HG03378 (cell line): ENCODE measurements around the gene ALPI.

Experiments used
- ATAC-seq: cut with Tn5 transposase; IDR thresholded peaks from one replicate; pipeline ENCODE4 v1.9.1; 2021; ENCODE audit warnings: mild to moderate bottlenecking, moderate library complexity; ENCODE audit not compliant: unreplicated experiment

The ALPI gene

DNA sequence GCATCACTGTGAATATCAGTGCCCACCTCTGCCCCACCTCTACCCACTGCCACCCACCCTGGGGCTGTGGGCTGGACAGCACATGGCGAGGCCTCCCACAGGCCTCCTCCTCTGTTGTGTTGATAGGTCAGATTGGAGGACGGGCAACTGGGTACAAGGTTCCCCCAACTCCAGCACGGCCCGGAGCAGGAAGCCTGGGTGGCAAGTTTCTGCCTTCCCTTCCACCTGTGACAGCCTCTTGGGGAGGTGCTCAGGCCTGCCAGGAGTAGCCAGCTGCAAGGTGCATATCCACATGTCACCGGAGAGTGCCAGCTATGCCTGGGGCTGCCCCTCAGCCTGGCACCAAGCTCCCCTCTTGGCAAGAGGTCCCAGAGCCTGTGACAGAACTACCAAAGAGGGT lies 38.6 kb downstream of the ALPI start:
- ATAC-seq: no peak

DNA sequence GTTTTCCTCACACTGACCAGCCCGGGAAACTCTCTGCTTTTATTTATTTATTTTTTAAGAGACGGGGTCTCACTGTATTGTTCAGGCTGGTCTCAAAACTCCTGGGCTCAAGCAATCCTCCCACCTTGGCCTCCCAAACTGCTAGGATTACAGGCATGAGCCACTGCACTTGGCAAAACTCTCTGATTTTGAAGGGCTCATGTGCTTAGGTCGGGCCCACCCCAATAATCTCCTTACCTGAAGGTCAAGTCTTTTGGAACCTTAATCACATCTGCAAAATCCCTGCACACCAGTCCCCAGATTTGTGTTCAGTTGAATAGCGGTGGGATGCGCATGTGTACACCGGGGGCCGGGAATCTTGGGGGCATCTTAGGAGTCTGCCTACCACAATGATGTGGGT lies 39.3 kb downstream of the ALPI start:
- no peak for ATAC-seq

DNA sequence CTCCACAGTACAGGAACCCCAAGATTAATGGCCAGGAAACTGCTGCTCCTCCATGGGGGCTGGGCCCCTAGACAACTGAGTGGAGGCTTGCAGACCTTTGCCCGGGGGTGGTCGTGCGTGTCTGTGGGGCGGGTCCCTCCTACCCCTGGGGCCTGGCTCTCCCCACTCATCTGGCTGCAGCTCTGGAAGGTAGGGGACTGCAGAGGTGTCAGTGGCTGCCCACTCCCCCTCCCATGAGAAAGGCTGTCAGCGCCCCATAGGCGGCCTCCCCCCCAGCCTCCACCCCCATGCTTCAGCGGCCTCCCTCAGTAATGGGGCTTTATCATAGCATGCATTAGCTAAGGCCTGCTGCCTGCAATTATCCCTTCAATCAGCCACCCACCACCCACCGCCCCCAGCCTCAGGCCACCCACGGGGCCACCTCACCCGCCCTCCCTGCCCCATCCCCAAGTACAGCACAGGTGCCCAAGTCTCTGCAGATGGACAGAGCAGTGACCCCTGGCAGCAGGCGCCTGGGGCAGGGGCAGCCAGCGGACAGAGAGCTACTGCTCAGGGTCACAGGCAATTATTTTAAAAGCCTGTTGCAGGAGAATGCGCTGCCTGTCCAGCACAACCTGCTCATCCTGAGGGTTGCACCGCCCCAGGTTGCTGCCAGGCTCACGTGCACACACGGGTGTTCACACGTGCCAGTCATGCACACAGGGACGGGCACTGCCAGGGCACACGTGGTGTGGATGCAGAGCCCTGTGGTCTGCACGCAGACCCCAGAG lies 40.7 kb downstream of the ALPI start:
- no peak for ATAC-seq

DNA sequence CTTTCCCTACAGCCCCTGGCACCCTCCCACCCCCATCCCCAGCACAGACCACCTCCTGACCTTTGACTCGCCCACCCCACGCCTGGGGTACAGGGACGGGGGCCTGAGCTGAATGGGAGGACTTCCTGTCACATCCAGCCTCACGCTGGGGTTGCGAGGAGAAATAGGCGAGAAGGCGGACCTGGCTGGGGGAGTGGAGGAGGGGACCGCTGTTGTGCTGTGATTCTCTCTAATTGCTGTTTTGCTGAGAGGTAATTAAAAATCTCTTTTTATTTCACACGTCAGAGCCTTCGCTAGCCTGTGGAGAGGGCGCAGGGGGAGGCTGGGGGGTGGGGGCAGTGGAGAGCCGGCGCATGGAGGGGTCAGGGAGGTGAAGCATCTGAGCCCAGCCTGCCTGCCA lies 41.4 kb downstream of the ALPI start:
- no peak for ATAC-seq

DNA sequence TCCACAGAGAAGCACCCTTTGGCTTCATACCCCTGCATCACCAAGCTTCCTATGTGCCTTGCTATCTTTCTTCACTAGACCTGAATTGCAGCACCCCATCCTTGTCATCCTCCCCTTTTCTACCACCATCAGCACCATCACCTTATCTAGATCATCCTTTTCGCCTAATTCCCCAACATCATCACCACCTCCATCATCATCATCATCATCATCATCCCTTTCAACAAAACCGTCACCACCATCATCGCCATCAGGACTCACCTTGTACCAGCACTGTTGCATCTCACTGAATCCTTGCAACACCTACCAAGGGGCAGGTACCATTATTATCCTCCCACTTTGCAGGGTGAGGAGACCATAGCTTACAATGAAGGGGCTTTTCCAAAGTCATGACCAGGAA lies 42.5 kb downstream of the ALPI start:
- no peak for ATAC-seq

DNA sequence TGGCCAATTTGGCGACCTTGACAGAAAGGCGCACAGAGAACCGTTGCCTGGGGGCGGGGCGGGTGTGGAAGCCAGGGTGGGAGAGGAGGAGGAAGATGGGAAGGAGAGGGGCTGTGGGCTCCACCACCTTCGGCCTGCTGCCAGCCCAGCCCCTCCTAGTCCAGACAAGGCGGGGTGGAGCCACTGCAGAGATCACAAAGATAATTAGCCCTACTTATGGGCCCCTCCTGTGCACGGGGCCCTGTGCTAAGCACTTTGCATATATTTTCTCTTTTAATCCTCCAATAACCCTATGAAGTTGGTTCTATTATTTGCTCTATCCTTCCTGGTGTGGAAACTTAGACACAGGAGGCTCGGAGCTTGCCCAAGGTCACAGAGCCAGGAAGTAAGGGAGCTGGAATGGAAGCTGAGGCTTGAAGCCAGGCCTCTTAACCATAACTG lies 45.4 kb downstream of the ALPI start:
- ATAC-seq: no peak

DNA sequence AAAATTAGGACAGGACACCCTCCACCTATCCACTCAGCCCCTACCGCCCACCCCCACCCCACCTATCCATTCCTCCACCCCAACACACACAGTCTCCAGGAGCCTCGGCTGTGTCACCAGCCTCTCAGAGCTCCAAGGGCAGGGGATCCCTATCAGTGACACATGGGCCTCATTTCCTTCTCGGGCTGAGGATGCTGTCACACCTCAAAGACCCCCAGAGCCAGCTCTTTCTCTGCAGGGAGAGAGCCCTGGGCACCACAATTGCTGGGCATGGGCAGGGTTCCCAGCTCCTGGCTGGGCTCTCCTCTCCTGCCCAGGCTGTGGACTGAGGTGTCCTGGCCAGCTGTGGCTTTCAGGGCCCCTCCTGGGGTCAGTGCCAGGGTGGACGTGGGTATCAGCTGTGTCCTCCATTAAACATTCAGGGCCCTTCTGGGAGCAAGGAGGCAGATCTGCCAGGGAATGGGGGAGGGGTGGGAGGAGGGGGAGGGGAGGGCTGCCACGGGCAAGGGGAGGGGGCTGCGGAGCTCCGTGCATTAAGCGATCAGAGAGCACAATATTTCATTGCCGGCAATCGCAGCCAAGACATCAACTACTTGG lies 45.9 kb downstream of the ALPI start:
- ATAC-seq: no peak

DNA sequence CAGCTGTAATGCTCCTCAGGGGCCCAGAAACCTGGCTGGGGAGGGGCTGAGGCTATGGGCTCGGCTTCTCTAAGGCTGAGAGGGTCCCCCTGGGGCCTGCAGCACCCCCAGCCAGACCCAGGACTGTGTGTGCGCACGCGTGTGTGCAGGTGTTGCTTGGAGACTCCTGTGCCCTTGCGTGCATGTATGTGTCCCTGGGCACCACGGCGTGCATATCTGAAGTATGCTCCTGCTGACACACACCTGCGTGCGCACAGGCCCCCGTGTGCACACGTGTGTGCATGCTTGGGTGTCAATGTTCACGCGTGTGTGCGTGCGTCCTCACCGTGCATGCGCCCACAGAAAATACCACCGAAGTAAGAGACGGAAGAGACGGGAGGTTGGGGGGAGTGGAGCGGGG lies 46.6 kb downstream of the ALPI start:
- ATAC-seq: no peak

DNA sequence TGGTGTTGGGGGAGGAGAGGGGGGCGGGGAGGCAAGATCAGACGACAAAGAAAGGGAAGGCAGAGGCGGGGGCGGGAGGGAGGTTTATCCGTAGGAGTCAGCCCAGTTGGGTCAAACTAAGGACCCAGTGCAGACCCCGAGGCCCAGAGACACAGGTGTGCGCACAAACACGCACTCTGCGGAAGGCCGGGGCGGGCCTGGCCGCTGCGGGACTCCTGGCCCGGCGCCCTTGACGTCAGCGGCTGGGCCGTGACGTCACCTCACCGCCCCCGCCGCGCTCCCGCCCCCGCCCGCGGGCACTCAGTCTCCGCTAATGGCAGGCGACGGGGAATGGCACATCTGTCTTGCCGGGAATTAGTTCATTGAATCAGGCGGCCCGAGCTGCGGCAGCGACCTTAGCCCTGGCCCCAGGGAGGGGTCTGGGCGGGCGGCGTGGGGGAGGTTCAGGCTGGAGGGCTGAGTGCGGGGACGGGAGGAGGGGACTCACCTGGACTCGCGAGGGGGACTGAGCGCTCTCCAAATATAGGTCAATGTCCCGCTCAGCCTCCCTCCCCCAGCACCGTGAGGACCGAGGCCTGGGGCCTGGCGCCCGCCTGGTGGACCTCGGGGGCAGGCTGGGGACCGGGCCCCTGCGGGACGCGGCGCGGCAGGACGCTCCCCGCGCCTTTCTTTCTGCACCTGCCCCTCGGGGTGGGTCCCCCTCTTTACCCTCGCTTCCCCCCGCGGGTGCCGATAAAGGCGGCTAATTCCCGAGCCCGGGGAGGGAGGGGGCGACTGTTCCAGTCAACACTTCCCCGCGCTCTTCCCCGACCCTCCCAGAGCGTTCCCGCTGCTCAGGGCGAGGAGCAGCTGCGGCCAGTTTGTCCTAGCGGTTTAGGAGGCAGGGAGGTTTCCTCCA lies 47.2 kb downstream of the ALPI start:
- no peak for ATAC-seq

DNA sequence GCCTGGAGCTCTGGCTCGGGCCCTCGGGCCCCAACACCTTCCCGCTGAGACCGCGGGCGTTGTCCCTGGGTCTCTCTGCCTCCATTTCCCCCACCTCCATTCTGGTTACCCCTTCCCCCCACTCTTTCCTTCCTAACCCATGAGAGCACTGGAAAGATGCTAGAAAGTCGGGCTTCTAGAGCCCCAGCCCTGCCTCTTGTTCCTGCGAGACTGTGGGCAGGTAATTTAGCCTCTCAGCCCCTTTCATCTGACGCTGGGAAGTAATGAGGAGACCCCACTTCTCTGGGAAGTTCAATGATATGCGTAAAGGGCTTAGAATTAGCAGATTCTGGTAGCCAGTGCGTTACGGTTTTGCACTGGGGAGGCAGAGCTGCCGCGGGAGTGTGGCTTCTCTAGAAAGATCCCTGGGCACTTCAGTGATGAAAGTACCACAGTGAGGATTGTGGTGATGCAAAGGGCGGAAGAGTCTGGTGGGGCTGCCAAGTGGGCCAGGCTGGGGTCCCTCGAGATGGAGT lies 47.9 kb downstream of the ALPI start:
- no peak for ATAC-seq

DNA sequence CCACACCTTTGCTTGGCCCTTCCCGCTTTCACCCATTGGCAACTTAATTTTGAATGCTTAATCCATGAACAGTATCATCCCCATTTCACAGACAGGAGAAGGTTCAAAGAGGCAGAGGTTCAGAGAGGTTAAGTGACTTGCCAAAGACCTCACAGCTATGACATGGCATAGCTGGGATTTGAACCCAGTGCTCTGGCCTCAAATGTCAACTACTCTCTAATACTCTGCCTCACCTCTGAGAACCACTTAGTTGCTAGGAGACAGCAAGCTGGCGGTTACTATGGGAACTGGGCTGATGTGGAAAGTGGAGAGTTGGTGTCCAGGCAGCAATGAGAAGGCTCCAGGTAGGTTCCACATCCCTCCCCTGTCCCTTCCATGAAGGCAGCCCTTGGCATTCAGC lies 48.5 kb downstream of the ALPI start:
- no peak for ATAC-seq

DNA sequence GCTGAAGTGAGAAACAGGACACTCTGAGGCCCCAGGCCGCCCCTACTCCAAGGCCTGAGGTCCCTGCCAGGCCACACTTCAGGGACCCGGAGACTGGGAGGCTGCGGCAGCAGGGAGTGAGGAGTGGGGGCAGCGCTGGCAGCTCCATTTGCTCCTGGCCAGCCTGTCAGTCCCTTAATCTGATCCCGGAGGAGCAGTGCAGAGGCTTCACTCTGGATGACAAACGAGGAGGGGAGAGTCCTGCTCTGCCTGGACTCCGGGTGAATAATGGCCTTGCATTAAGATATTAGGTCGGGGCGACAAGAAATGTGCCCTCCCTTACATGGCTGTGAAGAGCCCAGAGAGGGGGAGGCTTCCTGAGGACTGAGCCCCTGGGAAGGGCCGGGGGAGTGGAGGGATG lies 49.9 kb downstream of the ALPI start:
- no peak for ATAC-seq

DNA sequence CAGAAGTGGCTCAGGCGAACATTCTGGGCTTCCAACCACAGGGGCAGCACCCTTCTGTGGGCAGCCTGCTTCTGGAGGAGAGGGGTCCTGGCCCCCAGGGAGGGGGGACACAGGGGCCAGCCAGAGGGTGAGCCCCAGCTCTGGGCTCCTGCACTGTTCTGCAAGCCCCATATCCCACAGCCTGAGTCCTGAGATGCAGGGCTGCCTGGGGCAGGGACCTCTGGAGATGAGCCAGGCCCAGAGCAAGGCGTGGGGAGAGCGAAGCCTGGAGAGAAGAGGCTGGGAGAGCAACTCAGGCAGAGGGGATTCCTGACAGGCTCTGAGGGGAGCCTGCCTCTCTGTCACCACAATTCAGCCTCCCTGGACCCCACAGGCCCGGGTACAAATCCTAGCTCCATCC lies 50.8 kb downstream of the ALPI start:
- no peak for ATAC-seq

DNA sequence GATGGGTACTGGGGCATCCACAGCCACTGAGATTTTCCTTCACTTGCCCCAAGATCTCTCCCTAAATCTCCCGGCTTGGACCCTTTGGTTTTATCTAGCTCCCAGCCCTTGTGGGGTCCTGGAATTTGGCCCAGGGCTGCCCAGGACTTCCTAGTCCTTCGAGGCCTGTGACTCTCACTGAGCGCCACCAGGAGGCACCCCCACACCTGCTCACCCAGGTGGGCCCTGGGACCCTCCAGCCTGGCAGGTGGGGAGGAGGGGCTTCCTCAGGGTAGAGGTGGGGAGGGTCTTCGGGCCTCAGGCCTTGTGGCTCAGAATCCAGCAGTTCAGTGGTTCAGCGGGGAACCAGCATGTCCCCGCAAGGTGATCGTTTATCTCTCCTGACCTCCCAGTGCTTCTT lies 52.3 kb downstream of the ALPI start:
- ATAC-seq: no peak
